H1 (cell line): ENCODE measurements around the gene ZBTB16. TPM values are rescaled to one million over a fixed set of nuclear protein-coding genes. Genes with fewer than 3 reads are reported as not detected.

Source experiments
- CTCF ChIA-PET: fragments of 300-600 bp; sonication (Branson Sonifier 250); formaldehyde crosslinking; loops from one replicate; lab custom pipeline; 2021; ENCODE audit not compliant: partially characterized antibody; lab: Charles Lee
- POLR2A ChIA-PET: fragments of 300-600 bp; sonication (Branson Sonifier 250); formaldehyde crosslinking; loops from one replicate; lab custom pipeline; 2021; ENCODE audit warnings: inconsistent platforms; ENCODE audit not compliant: partially characterized antibody; lab: Charles Lee
- DNase-seq, 2 experiments: peaks; one replicate each; pipeline versions ENCODE4 v3.0.0 to v3.0.0-alpha.2; 2010 to 2022; ENCODE audit warnings: low spot score in 2 of 2, low read depth in 1 of 2, mixed read lengths in 1 of 2
- FAIRE-seq: peaks from 2 replicates; lab custom pipeline; 2011; peaks lifted over from hg19 to GRCh38; lab: Jason Lieb, UNC
- H2AFZ ChIP-seq: 2 replicates; pipeline ENCODE4 v1.8.1; 2012; ENCODE audit warnings: low read length, inconsistent platforms
- H2AK5ac ChIP-seq: 2 replicates; pipeline ENCODE4 v1.6.1; 2013; ENCODE audit warnings: low read depth, low read length
- H2BK120ac ChIP-seq: replicated peaks from 2 replicates; pipeline ENCODE3; 2013; ENCODE audit warnings: low read depth, low read length, inconsistent platforms
- H2BK12ac ChIP-seq: 2 replicates; pipeline ENCODE4 v1.6.1; 2013; ENCODE audit warnings: low read depth, low read length
- H2BK15ac ChIP-seq: 2 replicates; pipeline ENCODE4 v1.6.1; 2013; ENCODE audit warnings: low read length
- H2BK20ac ChIP-seq: 2 replicates; pipeline ENCODE4 v1.6.1; 2013; ENCODE audit warnings: low read length
- H2BK5ac ChIP-seq: 2 replicates; pipeline ENCODE4 v1.6.1; 2013; ENCODE audit warnings: low read depth, low read length
- H3K14ac ChIP-seq: 2 replicates; pipeline ENCODE4 v1.6.1; 2013; ENCODE audit warnings: inconsistent platforms; ENCODE audit not compliant: insufficient read length
- H3K18ac ChIP-seq: 2 replicates; pipeline ENCODE4 v1.6.1; 2013; ENCODE audit warnings: low read length; ENCODE audit errors: extremely low read depth
- H3K23ac ChIP-seq: 2 replicates; pipeline ENCODE4 v1.6.1; 2013; ENCODE audit warnings: inconsistent platforms; ENCODE audit not compliant: insufficient read length
- H3K23me2 ChIP-seq: 2 replicates; pipeline ENCODE4 v1.6.1; 2013; ENCODE audit warnings: low read depth, low read length
- H3K27ac ChIP-seq: 2 replicates; pipeline ENCODE4 v1.6.1; 2011; ENCODE audit warnings: low read depth, low read length, inconsistent platforms
- H3K27me3 ChIP-seq, 4 experiments: replicated peaks in 1 of 4; 1 replicate in 1 of 4; 2 replicates in 3 of 4; pipeline versions ENCODE4 v1.6.1 to v1.8.1; 2011 to 2013; ENCODE audit warnings: low read length in 3 of 4, mild to moderate bottlenecking in 3 of 4, inconsistent platforms in 2 of 4, mixed read lengths in 2 of 4, moderate library complexity in 1 of 4; ENCODE audit not compliant: control insufficient read depth in 3 of 4, insufficient read depth in 3 of 4; ENCODE audit errors: extremely low read depth in 1 of 4
- H3K36me3 ChIP-seq, 4 experiments: 2 replicates each; pipeline versions ENCODE4 v1.6.1 to v1.8.1; 2011 to 2013; ENCODE audit warnings: mild to moderate bottlenecking in 4 of 4, low read length in 3 of 4, moderate library complexity in 2 of 4, control low read depth in 1 of 4, inconsistent platforms in 1 of 4; ENCODE audit not compliant: insufficient read depth in 4 of 4, control insufficient read depth in 2 of 4
- H3K4ac ChIP-seq: replicated peaks from 2 replicates; pipeline ENCODE3; 2013; ENCODE audit warnings: low read length, low read depth, mixed read lengths, inconsistent platforms; ENCODE audit not compliant: insufficient read length
- H3K4me1 ChIP-seq, 4 experiments: replicated peaks in 1 of 4; 1 replicate in 1 of 4; 2 replicates in 3 of 4; pipeline versions ENCODE4 v1.6.1 to v1.8.1; 2011 to 2013; ENCODE audit warnings: low read length in 3 of 4, inconsistent platforms in 2 of 4, mixed read lengths in 1 of 4; ENCODE audit not compliant: insufficient read depth in 4 of 4, control insufficient read depth in 3 of 4
- H3K4me2 ChIP-seq, 2 experiments: 2 replicates each; pipeline versions ENCODE4 v1.6.1 to v1.8.1; 2011 to 2013; ENCODE audit warnings: low read depth in 2 of 2, low read length in 2 of 2, control low read depth in 1 of 2, inconsistent platforms in 1 of 2, mild to moderate bottlenecking in 1 of 2; ENCODE audit not compliant: insufficient read depth in 1 of 2
- H3K4me3 ChIP-seq, 4 experiments: fragments of 200-600, 300-600 bp in 1 of 4; sonication (generic), shearing (Covaris generic), sonication (Bioruptor Twin) in 1 of 4; 2 replicates each; pipeline versions ENCODE4 v1.5.1 to v1.8.1; 2011 to 2016; ENCODE audit warnings: low read length in 4 of 4, low read depth in 3 of 4, control low read depth in 2 of 4, inconsistent platforms in 2 of 4, mild to moderate bottlenecking in 2 of 4, mixed read lengths in 1 of 4, moderate library complexity in 1 of 4; ENCODE audit not compliant: insufficient read depth in 2 of 4; ENCODE audit errors: extremely low read depth in 1 of 4
- H3K56ac ChIP-seq: replicated peaks from 2 replicates; pipeline ENCODE3; 2013; ENCODE audit warnings: low read depth, mild to moderate bottlenecking, mixed read lengths, low read length, inconsistent platforms; ENCODE audit not compliant: insufficient read length
- H3K79me1 ChIP-seq: 2 replicates; pipeline ENCODE4 v1.6.1; 2013; ENCODE audit warnings: low read depth, low read length, control low read depth
- H3K79me2 ChIP-seq, 2 experiments: 2 replicates each; pipeline versions ENCODE4 v1.6.1 to v1.8.1; 2012 to 2013; ENCODE audit warnings: low read length in 2 of 2, mild to moderate bottlenecking in 2 of 2, inconsistent platforms in 1 of 2; ENCODE audit not compliant: insufficient read depth in 2 of 2, control insufficient read depth in 1 of 2
- H3K9ac ChIP-seq, 4 experiments: replicated peaks in 1 of 4; 1 replicate in 1 of 4; 2 replicates in 3 of 4; pipeline versions ENCODE4 v1.6.1 to v1.8.1; 2011 to 2013; ENCODE audit warnings: low read depth in 3 of 4, low read length in 3 of 4, control low read depth in 2 of 4, mild to moderate bottlenecking in 2 of 4, moderate library complexity in 2 of 4, inconsistent platforms in 1 of 4; ENCODE audit errors: extremely low read depth in 1 of 4
- H3K9me3 ChIP-seq, 2 experiments: 2 replicates each; pipeline versions ENCODE4 v1.6.1 to v1.8.1; 2012 to 2013; ENCODE audit warnings: mild to moderate bottlenecking in 2 of 2, moderate library complexity in 2 of 2, control low read depth in 1 of 2, inconsistent platforms in 1 of 2, low read depth in 1 of 2, low read length in 1 of 2, mixed read lengths in 1 of 2; ENCODE audit not compliant: insufficient read depth in 2 of 2
- H4K20me1 ChIP-seq, 2 experiments: replicated peaks in 1 of 2; 2 replicates each; pipeline versions ENCODE3 to v1.8.1; 2011 to 2013; ENCODE audit warnings: inconsistent platforms in 2 of 2, low read length in 2 of 2, mild to moderate bottlenecking in 1 of 2; ENCODE audit not compliant: insufficient read depth in 2 of 2, control insufficient read depth in 1 of 2
- H4K5ac ChIP-seq: 2 replicates; pipeline ENCODE4 v1.6.1; 2013; ENCODE audit warnings: low read length, low read depth, mixed read lengths, inconsistent platforms; ENCODE audit not compliant: insufficient read length
- H4K8ac ChIP-seq: 2 replicates; pipeline ENCODE4 v1.8.0; 2013; ENCODE audit warnings: mild to moderate bottlenecking, moderate library complexity, low read length, inconsistent platforms; ENCODE audit not compliant: insufficient read depth; ENCODE audit errors: extremely low read depth
- H4K91ac ChIP-seq: replicated peaks from 2 replicates; pipeline ENCODE3; 2013; ENCODE audit warnings: low read length, mixed read lengths, inconsistent platforms; ENCODE audit not compliant: insufficient read length
- RBBP5 ChIP-seq: IDR thresholded peaks from 2 replicates; pipeline ENCODE4 v1.7.1; 2012; ENCODE audit warnings: low read depth, mild to moderate bottlenecking, inconsistent platforms, low read length, moderate library complexity, borderline replicate concordance
- WGBS, 2 experiments: shearing (Covaris generic) in 1 of 2; methylation state at CpG; one replicate each; pipeline versions ENCODE4 v1.1.6 to v1.1.7; 2013 to 2015; ENCODE audit warnings: low lambda C conversion rate in 2 of 2, mixed read lengths in 2 of 2, inconsistent platforms in 1 of 2, low coverage in 1 of 2, missing lambda C conversion rate in 1 of 2; ENCODE audit not compliant: insufficient replicate concordance in 2 of 2, insufficient coverage in 1 of 2, insufficient read length in 1 of 2; ENCODE audit errors: extremely low coverage in 1 of 2, missing lambda C conversion rate in 1 of 2; 5-methylcytosine and 5-hydroxymethylcytosine counted together
- polyA plus RNA-seq, 7 experiments: library from polyadenylated mRNA; depleted of rRNA in 3 of 7; stranded (reverse) in 5 of 7; unstranded in 2 of 7; fragments of >200 nt in 5 of 7; fragments of 200-250 nt in 2 of 7; gene quantifications; 1 replicate in 5 of 7; 2 replicates in 1 of 7; 4 replicates in 1 of 7; pipeline versions ENCODE4 v1.2.1 to v1.2.3, GENCODE V29; 2011 to 2013; ENCODE audit warnings: missing spikeins in 2 of 7, mixed read lengths in 2 of 7
- total RNA-seq: library from RNA; stranded (reverse); fragmentation: NEBNext Ultra II Directional; extraction: Animal tissue kit (Norgen Biotek cat#: 25700); gene quantifications from 2 replicates; pipeline ENCODE4 v1.2.1, GENCODE V29; 2021
- TF ChIP-seq, protein P1 (sequence below): IDR thresholded peaks from 2 replicates; pipeline ENCODE4 v1.6.1; 2011; ENCODE audit warnings: low read length, improper control_type of control experiment

ZBTB16 gene
- total and polyA plus RNA-seq, 2 of the 8 experiments (the other 6 are each of a cell fraction or from before 2014, with no cell fraction given) = 0.12 to 0.61 TPM

DNA sequence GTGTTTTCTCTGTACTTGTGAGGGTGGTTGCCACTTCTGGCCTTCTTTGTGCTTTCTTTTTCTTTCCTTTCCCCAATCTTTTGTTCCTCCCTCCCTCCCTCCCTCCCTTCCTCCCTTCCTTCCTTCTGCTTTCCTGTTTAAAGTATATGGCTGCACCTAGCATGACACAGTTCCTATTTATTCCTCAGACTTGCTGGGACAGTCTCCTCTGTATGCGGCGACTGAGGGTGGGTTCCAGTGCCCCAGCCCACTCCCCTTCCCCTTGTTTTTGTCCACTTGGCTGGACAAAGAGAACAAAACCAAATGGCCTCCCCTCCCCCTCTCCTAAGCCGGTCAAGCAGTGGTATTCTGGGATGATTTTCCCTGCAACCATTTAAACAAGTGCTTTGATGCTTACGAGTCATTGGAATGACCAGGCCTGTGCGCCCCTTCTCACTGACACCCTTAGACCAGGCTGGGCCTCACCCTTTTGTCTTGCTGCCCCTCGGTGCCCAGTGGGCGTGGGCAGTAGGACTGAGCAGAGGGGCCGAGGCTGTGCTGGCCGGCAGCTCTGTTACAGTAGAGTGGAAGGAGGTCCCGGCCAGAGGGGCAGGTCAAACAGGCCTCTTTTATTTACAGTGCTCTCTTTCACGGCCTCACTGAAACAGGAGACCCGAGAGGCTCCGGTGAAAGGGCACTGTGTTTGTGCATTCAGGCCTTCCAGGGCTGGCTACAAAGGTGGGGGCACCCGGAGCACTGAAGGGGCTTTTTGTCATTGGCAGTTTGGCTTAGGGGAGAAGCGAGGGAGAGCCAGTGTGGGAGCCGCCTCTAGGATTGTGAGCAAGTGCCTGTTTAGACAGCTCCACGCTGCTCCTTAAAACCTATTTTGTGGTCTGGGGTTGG is 32.2 kb downstream of the ZBTB16 start:
- Histone ChIP-seq H3K9ac (no peak overlapping the region), H3K23me2 (no peaks in the 10 kb centered on the region; the same call in 1 of the 2 replicates), H3K18ac (peak overlapping the region; percentile 74), H2AK5ac (no peak overlapping the region), H3K14ac (no peak overlapping the region), H4K8ac (peak overlapping the region; percentile 91; the same call in 1 of the 2 replicates), H3K27me3 (no peaks in the 10 kb centered on the region; a peak in 1 of 7 replicates), H3K79me2 (no peaks in the 10 kb centered on the region), H2BK15ac (0 out of 2 replicates have a peak overlapping the region, but pooled peaks have one; percentile 61), H3K4me2 (peak overlapping the region in 1 of 2 experiments; percentile 17; a peak in 1 of 4 replicates), H3K56ac (no peak overlapping the region), H3K4me3 (no peak overlapping the region), H2BK120ac (no peak overlapping the region), H3K9me3 (no peaks in the 10 kb centered on the region), H2BK5ac (no peak overlapping the region; the same call in 1 of the 2 replicates), H3K4me1 (peaks cover 0 to 7% (median 1%) of the 10 kb centered on the region in 4 experiments; a peak in 4 of 7 replicates), H3K27ac (no peak overlapping the region), H2BK12ac (no peak overlapping the region), H3K23ac (no peak overlapping the region), H3K4ac (no peak overlapping the region), H3K36me3 (no peaks in the 10 kb centered on the region), H4K20me1 (no peaks in the 10 kb centered on the region), H2AFZ (peak overlapping the region; percentile 82; the same call in 1 of the 2 replicates), H2BK20ac (no peak overlapping the region), H3K79me1 (no peaks in the 10 kb centered on the region; the same call in 1 of the 2 replicates), H4K91ac (no peak overlapping the region), H4K5ac (no peak overlapping the region)
- ChIA-PET POLR2A (no interaction called here), CTCF (interaction anchor here (0.8 to 1.3 kb wide), 4 partner anchors 78 to 169 kb away, joined by 3 to 5 read pairs (median 3); no protein-coding TSS in a partner anchor)
- DNase-seq (no peak), FAIRE-seq (no peak)
- 73% methylated on average over 17 of the region's 17 CpGs; no CpG with 5 or more reads in 1 of the 2 experiments for WGBS, 2 experiments
- TF ChIP-seq, protein P1, sequence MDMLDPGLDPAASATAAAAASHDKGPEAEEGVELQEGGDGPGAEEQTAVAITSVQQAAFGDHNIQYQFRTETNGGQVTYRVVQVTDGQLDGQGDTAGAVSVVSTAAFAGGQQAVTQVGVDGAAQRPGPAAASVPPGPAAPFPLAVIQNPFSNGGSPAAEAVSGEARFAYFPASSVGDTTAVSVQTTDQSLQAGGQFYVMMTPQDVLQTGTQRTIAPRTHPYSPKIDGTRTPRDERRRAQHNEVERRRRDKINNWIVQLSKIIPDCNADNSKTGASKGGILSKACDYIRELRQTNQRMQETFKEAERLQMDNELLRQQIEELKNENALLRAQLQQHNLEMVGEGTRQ = no peak
- 0 out of 2 replicates have a peak, but pooled peaks have one; percentile 52 for TF ChIP-seq RBBP5
